ENCODE measurements around the gene CD80.

The CD80 gene

GRCh38 chr3:119483101-119483500 is 76.3 kb downstream of the CD80 start:
- no peaks in the 10 kb centered on the region for H3K4me1 ChIP-seq (ENCODE audit: control insufficient read depth in 5 of 5, insufficient read depth in 5 of 5, low read length in 5 of 5)
- peaks cover 23 to 62% (median 33%) of the 10 kb centered on the region in 5 donors for H3K36me3 ChIP-seq (ENCODE audit: control insufficient read depth in 5 of 5, insufficient read depth in 5 of 5, low read length in 5 of 5)
- no peak overlapping the region for H3K9ac ChIP-seq (ENCODE audit: low read length in 5 of 5)
- no peaks in the 10 kb centered on the region for H3K9me3 ChIP-seq (ENCODE audit: control insufficient read depth in 5 of 5, low read length in 5 of 5)
- H3K27me3 ChIP-seq (ENCODE audit: control insufficient read depth in 5 of 5, insufficient read depth in 4 of 5, low read length in 5 of 5) = no peaks in the 10 kb centered on the region
- no peak overlapping the region for H3K4me3 ChIP-seq (ENCODE audit: low read depth in 1 of 5, low read length in 5 of 5)
- H3K27ac ChIP-seq (ENCODE audit: low read depth, low read length) = no peak overlapping the region

- Histone ChIP-seq H3K4me3 (ENCODE audit: low read depth in 1 of 5, low read length in 5 of 5) (no peak overlapping the region), H3K9me3 (ENCODE audit: control insufficient read depth in 5 of 5, low read length in 5 of 5) (no peaks in the 10 kb centered on the region), H3K9ac (ENCODE audit: low read length in 5 of 5) (no peak overlapping the region), H3K27ac (ENCODE audit: low read depth, low read length) (no peak overlapping the region), H3K36me3 (ENCODE audit: control insufficient read depth in 5 of 5, insufficient read depth in 5 of 5, low read length in 5 of 5) (peaks cover 24 to 57% (median 33%) of the 10 kb centered on the region in 5 donors), H3K4me1 (ENCODE audit: control insufficient read depth in 5 of 5, insufficient read depth in 5 of 5, low read length in 5 of 5) (no peaks in the 10 kb centered on the region), H3K27me3 (ENCODE audit: control insufficient read depth in 5 of 5, insufficient read depth in 4 of 5, low read length in 5 of 5) (no peaks in the 10 kb centered on the region)
Measured at GRCh38 chr3:119481079-119481478, 78.3 kb downstream of the CD80 start.
